Amniotic stem cell (primary cell): ENCODE results near the gene TMEM245.
A peak's percentile ranks its signal among the peaks of the same experiment; 100 is the strongest.
"Not testable (repeated sequence)": the region's sequence is repeated elsewhere in the genome, so short reads cannot be mapped to it uniquely, and the experiment has no call there.

ENCODE experiments used
- DNase-seq: peaks from one replicate; lab custom pipeline; 2025; lab: John Stamatoyannopoulos, UW

Gene TMEM245

GRCh38 chr9:109132567-109133021, 12.8 kb upstream of the TMEM245 start:
- DNase-seq, result no peak

- no peak for DNase-seq
These were observed 9.9 kb upstream of the TMEM245 start for GRCh38 chr9:109129470-109130197.

- DNase-seq, result not testable (repeated sequence)
These were observed 6.9 kb upstream of the TMEM245 start for GRCh38 chr9:109126671-109127070.

- DNase-seq, result no peak
These were observed 4.4 kb upstream of the TMEM245 start for GRCh38 chr9:109124121-109124520.

- DNase-seq, result no peak
These were observed 3.2 kb upstream of the TMEM245 start for GRCh38 chr9:109122726-109123621.

- no peak for DNase-seq
These were observed 1.6 kb upstream of the TMEM245 start for GRCh38 chr9:109121232-109121796.

- no peak for DNase-seq
These were observed 550 bp upstream of the TMEM245 start for GRCh38 chr9:109120204-109120789.

GRCh38 chr9:109118808-109119438, 824 bp downstream of the TMEM245 start:
- DNase-seq, result no peak

GRCh38 chr9:109117856-109118807, 1.6 kb downstream of the TMEM245 start:
- no peak for DNase-seq

- no peak for DNase-seq
These were observed 3.7 kb downstream of the TMEM245 start for GRCh38 chr9:109115931-109116526.

- DNase-seq, result no peak
These were observed 5.1 kb downstream of the TMEM245 start for GRCh38 chr9:109114670-109115069.

GRCh38 chr9:109113892-109114609, 5.7 kb downstream of the TMEM245 start:
- DNase-seq, result no peak

GRCh38 chr9:109113254-109113653, 6.5 kb downstream of the TMEM245 start:
- DNase-seq, result no peak

GRCh38 chr9:109110329-109111021, 9.3 kb downstream of the TMEM245 start:
- no peak for DNase-seq

GRCh38 chr9:109109967-109110328, 9.8 kb downstream of the TMEM245 start:
- no peak for DNase-seq

GRCh38 chr9:109108318-109108717, 11.4 kb downstream of the TMEM245 start:
- no peak for DNase-seq

- DNase-seq, result peak; percentile 53
These were observed 12.1 kb downstream of the TMEM245 start for GRCh38 chr9:109107402-109108240.

GRCh38 chr9:109101810-109102209, 17.9 kb downstream of the TMEM245 start:
- DNase-seq, result no peak
